ENCODE results near the gene KLHDC8A.
"Not testable (repeated sequence)": the region's sequence is repeated elsewhere in the genome, so short reads cannot be mapped to it uniquely, and the experiment has no call there.

KLHDC8A gene

GRCh38 chr1:205371871-205372660 lies 15.3 kb upstream of the KLHDC8A start:
- no peak for DNase-seq (ENCODE audit: low spot score)

- no peak for DNase-seq (ENCODE audit: low spot score)
Observed at GRCh38 chr1:205370780-205371179, 14.1 kb upstream of the KLHDC8A start.

- DNase-seq (ENCODE audit: low spot score): no peak
Observed at GRCh38 chr1:205369701-205370123, 13.0 kb upstream of the KLHDC8A start.

GRCh38 chr1:205368478-205368877 lies 11.8 kb upstream of the KLHDC8A start:
- no peak for DNase-seq (ENCODE audit: low spot score)

GRCh38 chr1:205365945-205366463 lies 9.3 kb upstream of the KLHDC8A start:
- DNase-seq (ENCODE audit: low spot score): no peak

GRCh38 chr1:205365086-205365485 lies 8.4 kb upstream of the KLHDC8A start:
- DNase-seq (ENCODE audit: low spot score): not testable (repeated sequence)

GRCh38 chr1:205360891-205361290 lies 4.2 kb upstream of the KLHDC8A start:
- no peak for DNase-seq (ENCODE audit: low spot score)

GRCh38 chr1:205359771-205360565 lies 3.2 kb upstream of the KLHDC8A start:
- peak; percentile 69 for DNase-seq (ENCODE audit: low spot score)

GRCh38 chr1:205358579-205358978 lies 1.9 kb upstream of the KLHDC8A start:
- no peak for DNase-seq (ENCODE audit: low spot score)

- DNase-seq (ENCODE audit: low spot score): no peak
Observed at GRCh38 chr1:205357567-205357966, 845 bp upstream of the KLHDC8A start.

- DNase-seq (ENCODE audit: low spot score): peak; percentile 69
Observed at GRCh38 chr1:205355075-205355453, 1.7 kb downstream of the KLHDC8A start.

GRCh38 chr1:205354259-205355074 lies 2.3 kb downstream of the KLHDC8A start:
- peak; percentile 65 for DNase-seq (ENCODE audit: low spot score)

- DNase-seq (ENCODE audit: low spot score): no peak
Observed at GRCh38 chr1:205353612-205354011, 3.1 kb downstream of the KLHDC8A start.

- DNase-seq (ENCODE audit: low spot score): no peak
Observed at GRCh38 chr1:205353191-205353590, 3.5 kb downstream of the KLHDC8A start.

GRCh38 chr1:205351984-205352713 lies 4.6 kb downstream of the KLHDC8A start:
- DNase-seq (ENCODE audit: low spot score): no peak

- DNase-seq (ENCODE audit: low spot score): no peak
Observed at GRCh38 chr1:205350691-205351141, 6.0 kb downstream of the KLHDC8A start.

- DNase-seq (ENCODE audit: low spot score): no peak
Observed at GRCh38 chr1:205350124-205350523, 6.6 kb downstream of the KLHDC8A start.

GRCh38 chr1:205348554-205349487 lies 7.9 kb downstream of the KLHDC8A start:
- DNase-seq (ENCODE audit: low spot score): no peak

GRCh38 chr1:205346956-205347574 lies 9.7 kb downstream of the KLHDC8A start:
- no peak for DNase-seq (ENCODE audit: low spot score)

GRCh38 chr1:205345761-205346160 lies 11.0 kb downstream of the KLHDC8A start:
- no peak for DNase-seq (ENCODE audit: low spot score)
